ENCODE measurements around the gene KHDRBS1. TPM values are rescaled to one million over a fixed set of nuclear protein-coding genes. Genes with fewer than 3 reads are reported as not detected.

Gene KHDRBS1
- total RNA-seq, 2 donors from 2014 or later = 140 to 177 TPM

Other genes starting within 250 kb of the KHDRBS1 start
- 1 to 10 TPM in 1 of 2 donors, under 1 TPM in 1; 0.24 to 4.5 TPM for gene ADGRB2, start 249.5 kb upstream of the KHDRBS1 start, total RNA-seq
- gene SPOCD1, start 197.8 kb upstream of the KHDRBS1 start, total RNA-seq = 1 to 10 TPM in 1 of 2 donors, under 1 TPM in 1; 0.84 to 1.8 TPM
- gene PTP4A2, start 75.5 kb upstream of the KHDRBS1 start, total RNA-seq = 100 to 1,000 TPM; 285 to 351 TPM
- 10 to 100 TPM; 26.2 to 34.4 TPM for gene TMEM39B, start 59.1 kb downstream of the KHDRBS1 start, total RNA-seq
- gene KPNA6, start 94.2 kb downstream of the KHDRBS1 start, total RNA-seq = 10 to 100 TPM; 61.8 to 77.1 TPM
- gene TXLNA, start 165.8 kb downstream of the KHDRBS1 start, total RNA-seq = 100 to 1,000 TPM in 1 of 2 donors, 10 to 100 TPM in 1; 68.4 to 102 TPM
- gene CCDC28B, start 186.7 kb downstream of the KHDRBS1 start, total RNA-seq = 10 to 100 TPM in 1 of 2 donors, 1 to 10 TPM in 1; 7.0 to 14.3 TPM
- 1 to 10 TPM; 3.4 to 5.5 TPM for gene IQCC, start 191.8 kb downstream of the KHDRBS1 start, total RNA-seq
- under 1 TPM; 0.28 to 0.37 TPM for gene DCDC2B, start 195.2 kb downstream of the KHDRBS1 start, total RNA-seq
- gene TMEM234, start 208.5 kb downstream of the KHDRBS1 start, total RNA-seq = 10 to 100 TPM; 11.4 to 12.9 TPM
- gene EIF3I, start 208.5 kb downstream of the KHDRBS1 start, total RNA-seq = 100 to 1,000 TPM; 203 to 303 TPM
- gene FAM167B, start 233.4 kb downstream of the KHDRBS1 start, total RNA-seq = 1 to 10 TPM in 1 of 2 donors, under 1 TPM in 1; 0.99 to 1.1 TPM
- gene LCK, start 237.4 kb downstream of the KHDRBS1 start, total RNA-seq = 100 to 1,000 TPM; 228 to 323 TPM

All from activated T-helper 17 cell treated with anti-CD3 and anti-CD28 coated beads, Interleukin-2, amount 50 U/mL, for 72 hours (primary cell).